Measurements from ENCODE around the gene SHTN1.

SHTN1 gene

GRCh38 chr10:116990276-116990800, 14.6 kb downstream of the SHTN1 start:
- no peak for DNase-seq (ENCODE audit: low spot score)
- no peak for TF ChIP-seq CTCF (IDR thresholded peaks at IDR 0.05; ENCODE audit: extremely low read depth, insufficient read depth, missing control alignments)
- in situ Hi-C loops (cut with MboI; ENCODE audit: low pct_unique_long_range_greater_than_20kb, low sequenced_read_pairs, unreplicated experiment), result no loop called here

- no peak for TF ChIP-seq CTCF (IDR thresholded peaks at IDR 0.05; ENCODE audit: extremely low read depth, insufficient read depth, missing control alignments)
- in situ Hi-C loops (cut with MboI; ENCODE audit: low pct_unique_long_range_greater_than_20kb, low sequenced_read_pairs, unreplicated experiment), result no loop called here
- DNase-seq (ENCODE audit: low spot score), result no peak
Observed at GRCh38 chr10:116989439-116989838, 15.5 kb downstream of the SHTN1 start.

- no peak for DNase-seq (ENCODE audit: low spot score)
- no peak for TF ChIP-seq CTCF (IDR thresholded peaks at IDR 0.05; ENCODE audit: extremely low read depth, insufficient read depth, missing control alignments)
- in situ Hi-C loops (cut with MboI; ENCODE audit: low pct_unique_long_range_greater_than_20kb, low sequenced_read_pairs, unreplicated experiment), result no loop called here
Observed at GRCh38 chr10:116988311-116988710, 16.7 kb downstream of the SHTN1 start.

- TF ChIP-seq CTCF (IDR thresholded peaks at IDR 0.05; ENCODE audit: extremely low read depth, insufficient read depth, missing control alignments), result no peak
- in situ Hi-C loops (cut with MboI; ENCODE audit: low pct_unique_long_range_greater_than_20kb, low sequenced_read_pairs, unreplicated experiment), result no loop called here
- no peak for DNase-seq (ENCODE audit: low spot score)
Observed at GRCh38 chr10:116985611-116986010, 19.4 kb downstream of the SHTN1 start.

GRCh38 chr10:116984202-116984990, 20.6 kb downstream of the SHTN1 start:
- in situ Hi-C loops (cut with MboI; ENCODE audit: low pct_unique_long_range_greater_than_20kb, low sequenced_read_pairs, unreplicated experiment), result no loop called here
- DNase-seq (ENCODE audit: low spot score), result no peak
- no peak for TF ChIP-seq CTCF (IDR thresholded peaks at IDR 0.05; ENCODE audit: extremely low read depth, insufficient read depth, missing control alignments)

- no peak for DNase-seq (ENCODE audit: low spot score)
- no peak for TF ChIP-seq CTCF (IDR thresholded peaks at IDR 0.05; ENCODE audit: extremely low read depth, insufficient read depth, missing control alignments)
- in situ Hi-C loops (cut with MboI; ENCODE audit: low pct_unique_long_range_greater_than_20kb, low sequenced_read_pairs, unreplicated experiment), result no loop called here
Observed at GRCh38 chr10:116980041-116980440, 24.9 kb downstream of the SHTN1 start.

Measured in GM13977 (cell line).